ENCODE results near the gene KLHDC7B. TPM values are rescaled to one million over a fixed set of nuclear protein-coding genes. Genes with fewer than 3 reads are reported as not detected.
"Not testable (repeated sequence)": the region's sequence is repeated elsewhere in the genome, so short reads cannot be mapped to it uniquely, and the experiment has no call there.

The KLHDC7B gene
- total RNA-seq, 1 donor from 2014 or later, result 5.2 TPM

GRCh38 chr22:50535113-50535512 is 10.6 kb upstream of the KLHDC7B start:
- intact Hi-C loops (cut with micrococcal nuclease), result no loop called here
- no peak for DNase-seq
- CTCF ChIA-PET, result interaction anchor here (1.0 to 1.7 kb wide), 2 partner anchors 9 to 11 kb away, joined by 4 to 6 read pairs; partner anchors contain the start of gene SCO2
- Mint-ChIP-seq H3K27ac (peak overlapping the region; percentile 99), H3K4me1 (peaks cover 61% of the 10 kb centered on the region), H3K27me3 (no peaks in the 10 kb centered on the region), H3K4me3 (peak overlapping the region; percentile 63), H3K36me3 (ENCODE audit: low read depth) (peaks cover 4% of the 10 kb centered on the region), H3K9me3 (no peaks in the 10 kb centered on the region)
- no peak for TF ChIP-seq CTCF (IDR thresholded peaks at IDR 0.05)
- no peak for ATAC-seq (ENCODE audit: low read depth)
- POLR2A ChIA-PET, result interaction anchor here (0.6 to 13.6 kb wide), 6 partner anchors 10 to 241 kb away, joined by 3 to 946 read pairs (median 5); partner anchors contain the start of genes KLHDC7B, SCO2 and SYCE3

GRCh38 chr22:50536226-50536625 is 9.5 kb upstream of the KLHDC7B start:
- H3K4me1 Mint-ChIP-seq, result peaks cover 71% of the 10 kb centered on the region
- no peaks in the 10 kb centered on the region for H3K27me3 Mint-ChIP-seq
- peaks cover 3% of the 10 kb centered on the region for H3K36me3 Mint-ChIP-seq (ENCODE audit: low read depth)
- POLR2A ChIA-PET, result interaction anchor here (0.7 to 13.6 kb wide), 3 partner anchors 9 to 576 kb away, joined by 6 to 946 read pairs (median 52); partner anchors contain the start of genes KLHDC7B and SCO2
- H3K27ac Mint-ChIP-seq, result peak overlapping the region; percentile 59
- DNase-seq (no peak), ATAC-seq (ENCODE audit: low read depth) (no peak)
- no peaks in the 10 kb centered on the region for H3K9me3 Mint-ChIP-seq
- intact Hi-C loops (cut with micrococcal nuclease), result no loop called here
- CTCF ChIA-PET, result interaction anchor here (1.0 kb wide), 1 partner anchor 10 kb away, joined by 4 read pairs; no protein-coding TSS in a partner anchor
- TF ChIP-seq CTCF (IDR thresholded peaks at IDR 0.05), result no peak
- no peak overlapping the region for H3K4me3 Mint-ChIP-seq

GRCh38 chr22:50537765-50538164 is 7.9 kb upstream of the KLHDC7B start:
- POLR2A ChIA-PET, result interaction anchor here (0.7 to 16.7 kb wide), 2 partner anchors 8 to 180 kb away, joined by 5 to 946 read pairs; partner anchors contain the start of genes SCO2 and TYMP
- ATAC-seq (ENCODE audit: low read depth), result no peak
- no peaks in the 10 kb centered on the region for H3K27me3 Mint-ChIP-seq
- H3K4me1 Mint-ChIP-seq, result peaks cover 82% of the 10 kb centered on the region
- intact Hi-C loops (cut with micrococcal nuclease), result loop anchor here (2.0 kb wide), 1 partner anchor 347 kb away; no protein-coding TSS in a partner anchor
- H3K4me3 Mint-ChIP-seq, result peak overlapping the region; percentile 13
- H3K36me3 Mint-ChIP-seq (ENCODE audit: low read depth), result peaks cover 10% of the 10 kb centered on the region
- H3K27ac Mint-ChIP-seq, result peak overlapping the region; percentile 91
- H3K9me3 Mint-ChIP-seq, result peaks cover 2% of the 10 kb centered on the region
- TF ChIP-seq CTCF (IDR thresholded peaks at IDR 0.05), result no peak
- DNase-seq, result no peak
- CTCF ChIA-PET, result no interaction called here

GRCh38 chr22:50540381-50540780 is 5.3 kb upstream of the KLHDC7B start:
- Mint-ChIP-seq H3K27ac (peak overlapping the region; percentile 91), H3K27me3 (no peaks in the 10 kb centered on the region), H3K36me3 (ENCODE audit: low read depth) (peaks cover 9% of the 10 kb centered on the region), H3K4me1 (peaks cover 67% of the 10 kb centered on the region), H3K9me3 (peaks cover 2% of the 10 kb centered on the region), H3K4me3 (peak overlapping the region; percentile 85)
- TF ChIP-seq CTCF (IDR thresholded peaks at IDR 0.05), result no peak
- ATAC-seq (ENCODE audit: low read depth), result no peak
- ChIA-PET POLR2A (interaction anchor here (0.6 to 16.7 kb wide), 21 partner anchors 8 to 604 kb away, joined by 3 to 946 read pairs (median 6); partner anchors contain the start of genes CHKB, LMF2, NCAPH2 and SCO2), CTCF (interaction anchor here (1.1 to 4.6 kb wide), 5 partner anchors 8 to 81 kb away, joined by 3 to 46 read pairs (median 14); partner anchors contain the start of genes SCO2 and SYCE3)
- intact Hi-C loops (cut with micrococcal nuclease), result loop anchor here (5.0 to 10.0 kb wide), 2 partner anchors 68 to 576 kb away; partner anchors contain the start of gene PIM3
- DNase-seq, result no peak

- intact Hi-C loops (cut with micrococcal nuclease), result loop anchor here (5.0 to 10.0 kb wide), 2 partner anchors 69 to 577 kb away; partner anchors contain the start of gene PIM3
- not testable (repeated sequence) for H3K36me3 Mint-ChIP-seq (ENCODE audit: low read depth); ATAC-seq (ENCODE audit: low read depth); DNase-seq; H3K9me3 Mint-ChIP-seq; H3K27me3 Mint-ChIP-seq
- Mint-ChIP-seq H3K4me1 (peaks cover 68% of the 10 kb centered on the region), H3K27ac (peak overlapping the region; percentile 91), H3K4me3 (peak overlapping the region; percentile 85)
- ChIA-PET POLR2A (interaction anchor here (1.0 to 16.7 kb wide), 13 partner anchors 9 to 351 kb away, joined by 3 to 946 read pairs (median 13); partner anchors contain the start of genes CHKB, LMF2, NCAPH2 and SCO2), CTCF (interaction anchor here (1.1 to 4.6 kb wide), 3 partner anchors 16 to 79 kb away, joined by 3 to 46 read pairs (median 14); partner anchors contain the start of gene SCO2)
Measured at GRCh38 chr22:50541667-50542026, 4.1 kb upstream of the KLHDC7B start.
